Amniotic stem cell (primary cell): ENCODE data around the gene FNDC3B.

ENCODE experiments used
- DNase-seq: peaks from one replicate; lab custom pipeline; 2025; lab: John Stamatoyannopoulos, UW

Gene FNDC3B

DNA sequence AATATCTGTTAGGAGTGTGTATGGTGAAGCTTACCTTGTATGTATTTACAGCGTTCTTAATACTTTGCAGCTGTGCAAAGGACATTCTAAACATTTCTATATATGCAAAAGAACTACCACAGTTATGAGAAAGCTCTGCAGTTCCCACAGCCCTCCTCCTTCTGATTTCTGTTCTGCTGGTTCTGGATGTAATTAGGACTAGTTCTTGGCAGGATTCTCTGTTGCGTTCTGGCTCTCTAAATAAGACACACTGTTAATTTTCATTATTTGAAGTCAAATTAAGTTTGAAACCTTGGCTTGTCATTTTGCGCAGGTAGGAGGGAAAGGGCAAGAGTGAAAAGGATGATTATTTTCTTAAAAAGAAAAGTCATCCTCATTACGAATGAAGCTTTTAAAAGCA, 76.4 kb downstream of the FNDC3B start:
- no peak for DNase-seq

DNA sequence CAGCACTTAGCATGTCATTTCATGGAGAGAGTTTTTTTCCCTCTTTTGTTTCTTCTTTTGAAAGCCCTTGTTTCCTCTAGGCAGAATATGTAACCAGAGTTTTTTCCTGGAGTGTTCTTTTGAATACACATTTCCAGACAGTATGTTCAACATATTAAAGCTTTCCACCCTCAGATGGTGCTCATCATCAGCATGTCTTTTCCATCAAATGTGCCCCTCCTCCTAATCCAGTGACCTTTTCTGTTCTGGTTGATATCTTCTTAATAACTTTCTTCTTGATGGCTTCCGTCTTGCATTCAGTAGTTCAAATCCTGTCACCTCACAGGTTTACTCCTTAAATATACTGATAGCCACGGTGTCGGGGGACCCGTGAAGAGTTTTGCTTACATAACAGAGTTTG, 78.6 kb downstream of the FNDC3B start:
- no peak for DNase-seq

DNA sequence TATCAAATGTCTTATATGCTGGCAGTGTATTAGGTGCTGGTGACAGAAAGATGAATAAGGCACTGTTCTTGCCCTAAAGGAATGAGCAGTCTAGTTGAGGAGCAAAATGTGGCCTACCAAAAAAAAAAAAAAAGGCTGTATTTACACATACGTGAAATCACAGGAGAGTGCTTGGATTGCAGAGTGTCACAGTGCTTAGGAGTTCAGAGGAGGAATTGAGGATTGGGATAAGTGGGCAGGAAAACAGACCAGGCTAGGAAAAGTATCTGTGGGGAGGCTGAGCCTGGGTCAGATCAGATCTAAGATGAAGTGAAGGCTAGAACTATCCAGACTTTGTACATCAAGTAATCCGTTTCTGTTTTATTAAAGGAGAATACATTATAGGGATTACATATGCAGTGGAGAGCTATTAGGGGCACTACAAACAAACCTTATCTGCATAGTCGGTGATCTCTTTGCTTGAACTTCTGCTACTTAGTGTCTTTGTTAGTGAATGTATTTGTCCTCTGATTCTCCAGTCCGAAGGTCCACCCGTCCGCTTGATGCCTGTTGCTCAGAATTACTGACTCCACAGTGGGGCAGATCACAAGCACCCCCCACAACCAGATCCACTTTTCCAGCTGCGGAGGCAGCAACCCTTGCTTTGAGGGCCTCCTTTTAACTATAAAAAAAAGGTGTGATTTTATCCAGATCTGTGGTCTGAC, 80.0 kb downstream of the FNDC3B start:
- DNase-seq: no peak

DNA sequence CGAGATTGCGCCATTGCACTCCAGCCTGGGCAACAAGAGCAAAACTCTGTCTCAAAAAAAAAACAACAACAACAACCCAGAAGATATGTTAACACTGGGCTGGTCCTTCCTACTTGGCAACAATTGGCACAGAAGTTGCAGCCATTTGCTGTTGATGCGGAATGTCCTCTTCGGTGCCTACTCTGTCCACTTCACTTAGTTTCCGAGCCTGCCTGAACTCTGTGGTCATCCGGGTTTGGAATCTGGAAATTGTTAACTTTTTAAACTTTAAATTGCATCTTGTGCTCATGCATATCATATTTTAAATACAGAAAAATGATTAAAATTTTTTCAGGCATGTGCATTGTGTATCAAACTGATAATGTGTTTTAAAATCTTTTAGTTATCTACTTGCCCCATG, 81.5 kb downstream of the FNDC3B start:
- no peak for DNase-seq

DNA sequence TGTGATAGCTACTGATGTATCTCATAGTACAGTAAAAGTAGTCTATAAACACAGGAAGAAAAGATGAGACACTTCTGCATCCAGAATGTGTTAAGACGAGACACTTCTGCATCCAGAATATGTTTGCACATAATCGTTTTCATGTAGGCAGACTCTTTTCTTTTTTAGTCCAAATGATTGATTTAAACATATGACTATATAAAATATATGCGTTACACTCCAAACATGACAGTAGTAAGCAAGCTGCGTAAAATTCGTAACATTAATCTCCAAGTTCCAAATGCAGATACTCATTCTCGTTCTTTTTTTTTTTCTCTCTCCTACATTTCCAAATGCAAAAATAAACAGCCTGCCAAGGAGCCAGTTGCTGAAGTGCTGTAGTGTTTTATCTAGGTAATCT, 82.6 kb downstream of the FNDC3B start:
- DNase-seq: no peak

DNA sequence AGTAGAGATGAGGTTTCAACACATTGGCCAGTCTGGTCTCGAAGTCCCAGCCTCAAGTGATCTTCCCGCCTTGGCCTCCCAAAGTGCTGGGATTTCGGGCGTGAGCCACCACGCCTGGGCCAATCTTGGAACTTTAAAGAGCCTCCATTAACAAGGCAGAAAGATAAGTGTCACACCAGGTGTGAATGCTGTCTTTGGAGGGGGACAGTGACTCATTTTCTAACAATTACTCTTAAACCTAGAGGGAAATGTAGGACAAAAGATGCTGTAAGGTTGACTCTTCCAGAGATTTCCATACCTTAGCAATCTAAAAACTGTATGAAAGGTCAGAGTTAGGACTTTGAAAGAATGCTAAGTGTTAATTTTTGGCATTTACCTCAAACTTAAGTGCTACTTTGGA, 84.9 kb downstream of the FNDC3B start:
- DNase-seq: no peak

DNA sequence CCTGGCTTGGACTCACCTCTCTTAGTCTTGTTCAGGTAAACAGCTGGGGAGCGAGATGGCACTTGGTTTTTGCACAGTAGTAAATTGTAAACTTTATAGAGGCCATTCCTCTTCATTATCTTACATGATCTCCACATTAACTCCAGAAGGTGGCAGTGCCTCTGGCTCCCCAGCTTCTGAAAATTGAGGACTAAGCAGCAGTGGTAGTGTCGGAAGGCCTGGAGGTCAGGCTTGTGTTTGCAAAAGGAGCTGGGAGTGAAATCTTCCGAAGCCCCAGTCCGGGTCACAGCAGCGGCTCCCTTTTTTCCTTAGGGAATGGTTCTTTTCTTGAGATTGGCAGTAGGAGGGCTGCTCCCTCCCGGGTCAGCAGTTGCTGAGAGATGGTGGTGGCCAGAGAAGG, 85.7 kb downstream of the FNDC3B start:
- DNase-seq: no peak

DNA sequence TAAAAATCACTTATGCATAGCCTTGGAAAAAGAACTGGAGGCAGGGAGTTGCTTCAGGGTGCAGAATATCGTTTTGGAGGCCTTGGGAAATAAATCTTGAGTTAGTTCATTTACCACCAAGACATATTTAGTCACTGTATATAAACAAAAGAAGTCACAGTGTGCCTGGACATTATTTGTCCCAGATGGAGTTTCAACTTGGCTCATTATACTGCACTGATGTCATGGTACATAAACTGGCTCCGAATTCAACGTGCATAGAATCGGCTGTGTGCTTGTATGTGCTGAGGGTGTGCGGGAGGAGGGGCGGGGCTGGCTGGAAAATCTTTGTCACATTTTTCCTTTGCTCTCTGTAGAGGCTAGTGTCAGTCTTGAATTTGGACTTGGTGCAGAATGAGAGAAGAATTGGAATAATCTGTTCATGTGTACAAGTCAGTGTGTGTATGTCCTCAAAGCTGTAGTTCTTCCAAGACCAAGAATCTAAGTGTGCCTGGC, 86.6 kb downstream of the FNDC3B start:
- peak; percentile 43 for DNase-seq

DNA sequence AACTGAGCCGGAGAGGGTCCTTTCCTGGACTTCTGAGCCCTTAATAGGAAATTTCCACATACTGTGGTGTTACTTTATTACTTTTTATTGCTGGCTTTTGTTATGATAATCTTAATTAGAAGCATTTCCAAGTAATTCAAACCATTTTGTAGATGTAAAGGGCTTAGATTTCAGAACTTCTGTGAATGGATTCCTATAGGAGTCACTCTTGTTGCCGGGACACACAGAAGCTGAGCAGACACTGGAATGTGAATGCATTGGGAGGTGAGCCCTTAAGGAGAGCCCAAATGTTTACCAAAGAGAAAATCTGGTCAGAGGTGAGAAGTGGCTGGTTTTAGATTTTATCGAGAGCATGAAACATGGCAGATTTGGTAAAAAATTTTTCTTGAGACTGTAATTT, 87.4 kb downstream of the FNDC3B start:
- no peak for DNase-seq

DNA sequence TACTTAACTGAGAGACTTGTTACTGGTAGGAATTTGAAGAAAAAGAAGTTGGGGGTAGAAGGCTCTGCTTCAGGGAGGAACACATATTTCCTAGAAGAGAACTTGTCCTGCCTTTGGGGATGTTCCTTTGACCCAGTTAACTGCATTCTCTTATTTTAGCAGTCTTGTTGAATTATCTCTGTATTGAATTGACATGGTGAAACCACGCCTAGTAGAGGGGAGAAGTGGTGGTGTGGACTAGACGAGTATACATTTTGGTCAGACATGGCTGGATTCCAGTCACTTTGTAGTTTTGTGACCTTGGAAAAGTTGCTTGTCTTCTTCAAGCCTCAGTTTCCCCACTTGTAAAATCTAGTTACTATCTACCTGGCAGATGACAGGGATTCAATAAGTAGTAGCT, 87.8 kb downstream of the FNDC3B start:
- no peak for DNase-seq

DNA sequence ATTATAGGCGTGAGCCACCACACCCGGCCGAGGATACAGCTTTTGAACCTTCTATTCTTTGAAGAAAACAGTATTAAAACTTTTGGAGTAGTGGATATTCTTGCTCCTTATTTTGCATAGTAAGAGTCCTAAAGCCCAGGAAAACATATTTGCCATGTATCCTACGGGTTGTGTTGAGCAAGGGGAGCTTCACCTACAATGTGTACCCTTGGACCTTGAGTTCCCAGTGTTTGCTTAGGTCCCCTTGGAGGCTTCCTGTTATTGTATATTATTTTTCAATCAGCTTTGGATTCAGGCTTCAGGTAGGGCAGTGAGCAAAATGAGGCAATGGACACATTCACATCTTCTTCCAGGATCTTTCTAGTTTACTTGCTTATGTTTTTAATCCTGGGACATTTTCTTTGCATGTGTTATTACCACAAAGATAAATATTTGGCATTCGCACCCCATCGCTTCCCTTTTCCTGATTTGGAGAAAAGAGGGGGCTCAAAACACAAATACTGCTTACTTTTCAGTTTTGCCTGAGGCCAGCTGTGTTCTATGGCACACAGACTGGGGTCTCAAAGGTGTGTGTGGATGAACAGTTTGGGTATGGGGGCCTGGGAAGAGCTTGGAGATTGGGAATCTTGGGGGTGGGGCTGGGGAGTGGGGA, 88.7 kb downstream of the FNDC3B start:
- no peak for DNase-seq

DNA sequence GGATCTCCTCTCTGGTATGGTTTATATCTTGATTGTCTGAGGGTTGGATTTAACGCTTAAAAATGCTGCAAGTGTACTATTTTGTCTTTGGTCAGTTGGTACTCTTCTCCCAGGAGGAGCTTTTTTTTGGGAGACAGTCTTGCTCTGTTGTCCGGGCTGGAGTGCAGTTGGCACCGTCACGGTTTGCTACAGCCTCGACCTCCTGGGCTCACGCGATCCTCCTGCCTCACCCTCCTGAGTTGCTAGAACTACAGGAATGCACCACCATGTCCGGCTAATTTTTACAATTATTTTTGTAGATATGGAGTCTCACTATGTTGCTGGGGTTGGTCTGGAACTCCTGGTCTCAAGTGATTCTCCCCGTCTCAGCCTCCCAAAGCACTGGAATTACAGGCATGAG, 89.5 kb downstream of the FNDC3B start:
- no peak for DNase-seq

DNA sequence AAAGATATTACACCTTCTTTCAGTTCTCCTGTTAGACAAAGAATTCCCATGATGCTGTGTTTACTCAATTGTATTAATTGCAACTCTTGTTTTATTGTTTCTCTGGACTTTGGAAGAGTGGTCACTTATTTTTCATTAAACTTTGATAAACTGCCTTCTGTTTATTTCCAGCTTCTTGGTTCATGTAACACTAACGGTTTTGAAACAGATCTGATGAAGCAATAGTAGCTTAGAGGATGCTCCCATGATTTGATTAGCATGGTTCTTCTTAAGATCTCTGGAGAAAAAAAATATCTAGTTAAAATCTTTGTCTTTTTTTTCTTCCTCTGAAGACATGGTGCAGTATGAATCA, 90.1 kb downstream of the FNDC3B start:
- no peak for DNase-seq

DNA sequence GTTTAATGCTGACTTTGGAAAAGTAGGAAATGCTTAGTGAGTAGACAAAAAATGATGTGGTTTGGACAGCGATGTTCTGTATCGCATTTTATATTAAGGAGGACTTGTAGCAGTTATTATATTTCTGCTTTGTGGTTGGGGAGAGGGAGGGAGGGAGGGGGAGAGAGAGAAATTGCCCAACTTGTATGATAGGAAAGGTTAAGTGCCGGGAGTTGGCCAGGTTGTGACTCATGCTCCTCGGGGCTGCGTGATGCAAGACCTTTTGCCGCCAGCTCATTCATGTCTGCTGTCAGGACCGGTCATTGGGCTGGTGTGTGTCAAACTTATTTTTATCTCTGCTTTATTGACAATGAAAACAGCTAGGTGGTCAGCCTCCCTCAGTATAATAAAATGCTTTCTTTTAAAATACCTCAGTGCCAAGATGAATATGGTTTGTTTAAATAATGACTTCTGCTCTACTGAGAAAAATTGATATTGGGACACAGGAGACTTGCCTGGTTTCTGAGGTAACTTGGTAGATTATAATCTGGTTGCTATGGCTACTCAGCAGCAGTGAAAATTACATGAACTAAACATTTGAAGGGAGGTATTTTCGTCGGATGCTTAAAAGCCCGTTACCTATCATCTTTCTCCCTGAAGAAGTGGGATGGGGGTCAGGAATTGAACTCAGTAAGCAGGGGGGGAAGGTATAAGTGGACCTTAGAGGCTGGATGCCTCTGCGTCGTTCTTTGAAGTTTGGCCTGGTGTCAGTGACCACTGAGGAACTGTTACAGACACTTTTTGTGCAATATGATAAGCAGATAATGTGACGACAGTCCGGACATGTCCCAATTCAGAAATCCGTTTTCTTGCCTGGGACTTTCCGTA, 90.7 kb downstream of the FNDC3B start:
- peak; percentile 91 for DNase-seq

DNA sequence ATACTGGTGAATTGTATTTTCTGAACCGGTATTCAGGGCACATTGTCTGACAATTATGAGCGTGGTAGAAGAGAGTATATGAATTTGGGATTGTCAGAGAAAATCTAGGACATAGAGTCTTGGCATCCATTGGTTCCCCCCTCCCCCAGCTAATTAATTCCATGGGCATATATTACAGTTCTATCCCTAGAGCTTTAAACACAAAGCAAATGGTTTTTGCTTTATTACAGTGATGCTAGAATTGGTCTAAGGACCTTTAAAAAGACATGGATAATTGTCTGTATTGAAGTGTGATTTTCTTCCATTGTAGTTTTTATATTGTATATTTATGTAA, 91.3 kb downstream of the FNDC3B start:
- no peak for DNase-seq

DNA sequence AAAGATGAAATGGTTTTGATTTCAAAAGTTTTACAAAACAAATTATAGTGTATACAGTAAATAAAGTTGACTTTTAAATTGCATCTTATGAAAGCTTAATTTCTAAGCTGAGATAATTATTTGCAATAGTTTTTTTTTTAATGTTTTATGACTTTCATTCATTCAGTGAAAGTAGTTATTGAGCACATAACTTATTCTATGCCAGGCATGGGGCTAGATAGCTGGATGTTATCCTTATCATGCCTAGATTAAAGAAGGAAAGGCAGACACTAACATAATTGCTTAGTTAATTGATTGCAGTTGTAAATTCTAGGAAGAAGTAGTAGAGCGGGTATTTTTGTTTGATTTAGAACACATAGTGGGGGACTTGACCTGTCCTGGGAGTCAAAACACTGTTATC, 92.4 kb downstream of the FNDC3B start:
- DNase-seq: no peak

DNA sequence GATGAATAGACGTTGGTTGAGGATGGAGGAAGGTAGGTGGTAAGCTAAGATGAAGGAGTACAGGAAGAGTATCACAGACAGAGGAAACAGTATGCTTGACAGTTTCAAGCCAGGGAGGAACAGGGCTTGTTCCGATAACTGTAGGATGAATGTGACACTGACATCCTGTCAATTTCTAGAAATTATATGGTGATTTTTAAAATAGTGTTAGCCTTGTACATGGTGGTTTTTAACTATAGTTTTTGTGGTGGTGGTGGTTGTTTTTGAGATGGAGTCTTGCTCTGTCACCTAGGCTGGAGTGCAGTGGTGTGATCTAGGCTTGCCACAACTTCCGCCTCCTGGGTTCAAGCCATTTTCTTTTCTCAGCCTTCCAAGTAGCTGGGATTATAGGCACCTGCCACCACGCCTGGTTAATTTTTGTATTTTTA, 92.8 kb downstream of the FNDC3B start:
- no peak for DNase-seq

DNA sequence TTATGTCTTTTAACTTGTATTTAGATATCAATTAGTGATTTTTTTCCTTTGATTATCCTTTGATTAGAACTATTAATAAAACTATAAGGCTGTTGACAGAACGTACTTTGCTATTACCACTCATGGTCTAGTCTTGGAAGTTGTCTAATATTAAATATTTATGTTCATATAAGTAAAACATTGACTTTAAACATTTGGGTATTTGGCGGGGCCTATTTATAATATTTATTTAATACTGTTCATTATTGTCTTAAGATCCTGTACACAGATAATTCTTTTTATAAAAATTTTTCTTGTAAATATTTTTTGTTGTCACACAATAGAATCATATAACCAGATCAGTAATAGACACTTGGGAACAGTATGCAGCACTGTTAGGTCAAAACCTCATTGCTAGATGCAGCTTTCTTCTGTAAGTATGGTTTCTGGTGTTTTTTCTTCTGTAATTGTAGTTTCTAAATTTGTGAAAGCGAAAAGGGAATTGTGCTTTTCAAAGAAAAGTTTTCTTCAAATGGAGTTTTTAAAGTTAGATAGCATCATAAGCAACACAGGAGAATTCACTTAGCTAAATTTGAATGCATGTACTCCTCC, 93.4 kb downstream of the FNDC3B start:
- DNase-seq: no peak

DNA sequence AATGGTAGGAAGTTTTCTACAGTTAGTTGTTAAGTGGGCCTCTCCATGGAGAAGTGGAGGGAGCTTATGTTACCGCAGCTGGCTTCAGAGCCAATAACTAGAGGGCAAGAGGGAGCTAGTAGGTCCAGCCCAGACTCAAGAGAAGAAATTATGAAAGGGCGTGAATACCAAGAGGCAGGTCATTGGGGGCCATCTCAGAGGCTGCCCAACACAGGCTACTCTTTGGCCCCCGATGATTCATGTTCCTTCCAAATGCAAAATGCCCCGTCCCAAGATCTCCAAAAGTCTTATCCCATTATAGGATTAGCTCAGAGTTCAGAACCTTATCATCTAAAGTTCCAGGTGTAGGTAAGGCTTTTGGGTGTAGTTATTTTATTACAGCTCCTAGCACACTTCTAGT, 94.5 kb downstream of the FNDC3B start:
- no peak for DNase-seq

DNA sequence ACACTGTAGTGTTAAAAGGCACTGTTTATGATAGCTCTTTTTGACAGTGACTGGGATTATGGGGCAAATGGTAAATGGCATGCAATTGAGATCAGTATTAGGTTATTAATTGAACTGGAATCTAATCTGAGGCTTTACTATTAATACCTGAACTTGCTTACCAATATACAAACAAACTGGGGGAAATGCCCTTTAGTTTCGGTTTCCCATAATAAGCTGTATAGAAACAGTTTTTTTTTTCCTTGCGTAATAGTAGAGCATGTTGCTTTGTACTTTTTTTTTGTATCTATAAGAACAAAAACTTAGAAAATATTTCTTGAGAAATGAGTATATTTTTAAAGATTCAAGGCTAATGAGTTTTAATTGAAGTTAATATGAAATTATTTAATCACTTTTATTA, 95.0 kb downstream of the FNDC3B start:
- no peak for DNase-seq

DNA sequence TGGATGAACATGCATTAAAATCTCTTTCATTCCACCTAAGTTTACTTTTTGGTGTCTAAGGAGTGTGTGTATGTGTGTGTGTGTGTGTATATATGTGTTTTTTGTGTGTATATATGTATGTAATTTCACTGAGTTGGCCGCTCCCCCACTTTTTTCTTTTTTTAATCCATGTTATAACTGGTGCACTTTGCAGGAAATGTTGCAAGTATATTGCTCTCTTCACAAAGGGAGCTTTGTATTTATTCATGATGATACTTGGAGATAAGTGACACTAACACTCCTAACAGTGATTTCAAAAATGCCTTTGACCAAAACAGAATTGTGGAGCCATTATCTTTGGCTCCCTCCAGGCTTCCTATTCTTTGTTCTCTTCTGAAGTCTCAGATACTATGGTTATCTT, 95.8 kb downstream of the FNDC3B start:
- DNase-seq: no peak

DNA sequence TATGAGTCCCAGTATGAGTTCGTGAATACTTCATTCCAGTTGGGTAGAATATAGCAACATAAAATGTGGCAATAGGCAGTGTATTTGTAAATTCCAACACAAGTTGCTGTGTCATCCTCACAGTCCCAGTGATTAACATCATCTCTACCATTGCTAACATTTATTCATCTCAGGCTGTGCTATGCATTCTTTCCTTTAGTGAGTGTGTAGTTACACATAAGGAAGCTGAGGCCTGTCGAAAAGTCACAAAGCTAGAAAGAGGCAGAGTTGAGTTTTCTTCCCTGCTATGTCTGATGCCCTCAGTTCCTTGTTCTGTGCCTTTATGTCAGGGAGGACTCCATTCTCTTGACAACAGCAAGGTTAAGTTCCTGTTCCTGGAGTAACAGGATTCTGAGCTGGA, 96.4 kb downstream of the FNDC3B start:
- DNase-seq: peak; percentile 50

DNA sequence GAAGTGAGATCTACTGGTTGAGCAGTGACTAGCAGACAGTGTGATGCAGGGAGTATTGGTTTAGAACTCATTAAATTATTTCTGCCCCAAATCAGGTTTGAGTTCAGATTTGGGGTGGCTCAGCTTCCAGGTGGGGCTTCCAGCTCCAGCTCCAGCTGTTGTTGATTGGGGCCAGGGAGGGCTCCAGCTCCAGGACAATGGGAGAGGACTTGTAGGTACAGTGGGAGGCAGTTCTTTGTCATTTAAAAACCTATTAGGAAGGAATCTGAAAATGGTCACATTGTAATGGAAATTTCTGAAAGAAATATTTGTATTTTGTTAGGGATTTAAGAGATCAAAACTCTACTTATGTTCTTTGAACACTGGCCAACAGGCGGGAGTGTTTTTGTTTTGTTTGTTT, 97.0 kb downstream of the FNDC3B start:
- no peak for DNase-seq
